Stimulated activated naive CD8-positive, alpha-beta T cell treated with anti-CD3 and anti-CD28 coated beads, Interleukin-15, amount 100 ng/mL, for 72 hours (primary cell): ENCODE data around the gene COPG1.
"Not testable (repeated sequence)": the region's sequence is repeated elsewhere in the genome, so short reads cannot be mapped to it uniquely, and the experiment has no call there.

Experiments
- ATAC-seq: fragments of 150-1000 bp; cut with Tn5 transposase; 2 replicates; pipeline ENCODE4 v1.10.0; 2021; ENCODE audit warnings: mild to moderate bottlenecking, moderate library complexity
- DNase-seq, 2 donors: peaks; one replicate each; pipeline ENCODE4 v3.0.0; 2021 to 2022
- H3K27ac Mint-ChIP-seq, 2 donors: one replicate each; pipeline ENCODE4 v1.8.0; 2022; ENCODE audit warnings: mild to moderate bottlenecking in 2 of 2, mixed read lengths in 2 of 2, moderate library complexity in 2 of 2
- H3K27me3 Mint-ChIP-seq: one replicate; pipeline ENCODE4 v1.8.0; 2022; ENCODE audit warnings: mixed read lengths
- H3K4me1 Mint-ChIP-seq: one replicate; pipeline ENCODE4 v1.8.0; 2022; ENCODE audit warnings: mild to moderate bottlenecking, mixed read lengths
- H3K4me3 Mint-ChIP-seq, 2 donors: one replicate each; pipeline ENCODE4 v1.8.0; 2022; ENCODE audit warnings: mild to moderate bottlenecking in 2 of 2, mixed read lengths in 2 of 2, moderate library complexity in 1 of 2
- H3K9me3 Mint-ChIP-seq, 2 donors: one replicate each; pipeline ENCODE4 v1.8.0; 2022; ENCODE audit warnings: mixed read lengths in 2 of 2

Gene COPG1

GRCh38 chr3:129249284-129250065 is at the start of gene COPG1:
TSS of gene COPG1 (plus strand) at chr3:129249606. CDS start at chr3:129249710, 104 bp downstream.
- ATAC-seq: peak; percentile 89
- Mint-ChIP-seq H3K9me3 (no peaks in the 10 kb centered on the region), H3K27me3 (no peaks in the 10 kb centered on the region), H3K27ac (peak within 1 kb of the TSS; percentile 99), H3K4me1 (peaks cover 61% of the 10 kb centered on the region), H3K4me3 (peak within 1 kb of the TSS; percentile 96 to 99)
- DNase-seq: peak; percentile 90 to 92

DNA sequence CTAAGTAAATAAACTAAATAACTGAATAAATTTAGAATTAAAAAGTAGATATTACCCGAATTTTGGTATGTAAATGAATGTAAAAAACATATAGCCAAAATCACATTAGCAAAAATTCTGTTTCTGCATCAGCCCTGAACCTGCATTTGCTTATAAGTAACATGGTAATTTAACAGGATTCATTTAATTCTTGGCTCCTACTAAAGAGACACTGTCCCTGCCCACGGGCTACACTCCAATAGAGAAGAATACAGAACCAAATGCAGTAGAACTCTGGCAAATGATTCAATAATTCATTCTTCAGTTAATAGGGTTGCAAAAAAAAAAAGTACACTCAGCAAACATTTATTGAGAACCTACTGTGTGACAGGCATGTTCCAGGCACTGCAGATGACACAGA is 44.9 kb upstream of the COPG1 start:
- no peak for ATAC-seq
- H3K9me3 Mint-ChIP-seq: no peaks in the 10 kb centered on the region
- no peak overlapping the region for H3K4me3 Mint-ChIP-seq
- H3K27ac Mint-ChIP-seq: no peak overlapping the region
- DNase-seq: no peak
- H3K4me1 Mint-ChIP-seq: no peaks in the 10 kb centered on the region
- H3K27me3 Mint-ChIP-seq: no peaks in the 10 kb centered on the region

DNA sequence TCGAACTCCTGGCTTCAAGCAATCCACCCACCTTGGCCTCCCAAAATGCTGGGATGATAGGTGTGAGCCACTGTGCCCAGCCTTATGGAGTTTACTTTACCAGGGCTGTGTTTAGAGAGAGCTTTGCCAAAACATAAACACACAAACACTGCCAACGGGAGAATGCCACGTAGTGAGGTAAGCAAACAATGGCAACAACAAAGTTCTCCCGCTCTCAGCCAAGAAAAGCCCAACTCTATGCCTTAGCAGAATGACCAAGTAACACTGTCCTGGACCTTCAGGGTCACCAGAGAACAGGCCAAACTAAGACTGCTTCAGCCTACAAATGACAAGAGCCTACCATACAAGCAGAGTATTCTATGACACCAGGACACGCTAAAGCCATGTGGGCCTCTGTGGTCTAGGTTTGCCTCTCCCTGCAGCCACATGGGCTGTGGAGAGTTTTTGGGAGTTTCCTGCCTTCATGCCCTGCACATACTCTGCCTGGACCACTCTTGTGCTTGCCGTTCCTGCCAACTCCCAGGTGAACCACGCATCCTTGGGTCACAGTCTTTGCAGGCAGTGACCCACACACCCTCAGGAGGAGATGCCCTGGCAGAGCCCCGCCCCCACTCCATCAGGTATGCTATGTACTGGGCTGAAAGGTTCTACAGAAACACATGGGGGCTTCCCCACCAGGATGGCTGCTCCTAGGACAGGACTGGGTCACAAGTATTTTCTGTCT is 44.1 kb upstream of the COPG1 start:
- ATAC-seq: no peak
- H3K27ac Mint-ChIP-seq: peak overlapping the region; percentile 27 to 52
- H3K9me3 Mint-ChIP-seq: no peaks in the 10 kb centered on the region
- no peak for DNase-seq
- no peaks in the 10 kb centered on the region for H3K4me1 Mint-ChIP-seq
- H3K4me3 Mint-ChIP-seq: no peak overlapping the region
- peaks cover 5% of the 10 kb centered on the region for H3K27me3 Mint-ChIP-seq

GRCh38 chr3:129207479-129207878 is 41.9 kb upstream of the COPG1 start:
- Mint-ChIP-seq H3K4me3 (no peak overlapping the region), H3K27ac (no peak overlapping the region)
- no peak for ATAC-seq

DNA sequence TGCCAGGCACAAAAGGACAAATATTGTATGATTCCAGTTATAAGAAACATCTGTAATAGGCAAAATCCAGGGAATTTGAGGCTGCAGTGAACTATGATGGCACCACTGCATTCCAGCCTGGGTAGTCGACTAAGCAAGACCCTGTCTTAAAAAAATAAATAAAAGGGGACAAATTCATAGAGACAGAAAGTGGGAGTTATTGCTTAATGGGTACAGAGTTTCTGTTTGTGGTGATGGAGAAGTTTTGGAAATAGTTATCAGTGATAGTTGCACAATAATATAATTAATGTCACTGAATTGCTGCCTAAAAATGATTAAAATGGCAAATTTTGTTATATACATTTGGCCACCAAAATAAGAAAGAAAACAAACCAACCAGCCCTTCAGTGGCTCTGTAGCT is 38.1 kb upstream of the COPG1 start:
- Mint-ChIP-seq H3K4me3 (no peak overlapping the region), H3K4me1 (no peaks in the 10 kb centered on the region), H3K27ac (no peak overlapping the region), H3K27me3 (peaks cover 7% of the 10 kb centered on the region), H3K9me3 (no peaks in the 10 kb centered on the region)
- ATAC-seq: no peak
- DNase-seq: no peak

More at GRCh38 chr3:129207479-129207878, 41.9 kb upstream of the COPG1 start:
- DNase-seq: no peak
- Mint-ChIP-seq H3K27me3 (peaks cover 7% of the 10 kb centered on the region), H3K9me3 (no peaks in the 10 kb centered on the region), H3K4me1 (no peaks in the 10 kb centered on the region)

DNA sequence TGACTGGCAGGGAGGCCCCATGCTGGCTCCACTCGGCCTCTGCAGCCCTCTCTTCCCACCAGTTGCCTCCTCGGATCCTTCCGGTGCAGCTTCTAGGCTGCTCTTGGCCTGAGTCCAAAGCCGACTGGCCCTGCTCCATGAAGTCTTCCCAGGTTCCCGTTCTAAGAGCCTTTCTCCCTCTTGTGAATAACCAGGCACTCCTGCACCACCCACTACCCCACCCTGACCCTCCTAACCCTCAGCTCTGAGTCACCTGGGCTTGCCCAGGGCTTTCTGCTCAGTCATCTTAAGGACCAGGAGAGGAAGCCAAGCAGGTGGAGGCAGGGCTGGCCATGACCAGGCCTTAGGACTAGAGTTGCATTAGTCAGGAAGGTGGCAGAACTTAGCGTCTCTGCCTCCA is 37.6 kb upstream of the COPG1 start:
- Mint-ChIP-seq H3K4me3 (no peak overlapping the region), H3K9me3 (no peaks in the 10 kb centered on the region), H3K27me3 (peaks cover 7% of the 10 kb centered on the region), H3K27ac (no peak overlapping the region), H3K4me1 (no peaks in the 10 kb centered on the region)
- DNase-seq (no peak), ATAC-seq (no peak)

DNA sequence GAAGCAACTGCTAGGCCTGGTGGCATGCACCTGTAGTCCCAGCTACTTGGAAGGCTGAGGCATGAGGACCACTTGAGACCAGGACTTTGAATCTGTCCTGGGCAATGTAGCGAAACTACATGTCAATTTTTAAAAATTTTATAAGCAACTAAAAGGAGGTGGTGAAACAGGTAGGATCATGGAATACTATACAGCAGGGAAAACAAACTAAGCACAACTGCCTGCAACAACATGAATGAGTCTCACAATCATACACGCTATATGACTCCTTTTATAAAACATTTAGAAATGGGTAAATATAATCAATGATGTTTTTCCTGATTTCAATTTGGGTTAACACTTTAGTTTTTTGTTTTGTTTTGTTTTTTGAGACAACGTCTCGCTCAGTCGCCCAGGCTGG is 36.2 kb upstream of the COPG1 start:
- no peak overlapping the region for H3K27ac Mint-ChIP-seq
- peaks cover 7% of the 10 kb centered on the region for H3K27me3 Mint-ChIP-seq
- DNase-seq (no peak), ATAC-seq (no peak)
- H3K4me3 Mint-ChIP-seq: no peak overlapping the region
- H3K9me3 Mint-ChIP-seq: no peaks in the 10 kb centered on the region
- no peaks in the 10 kb centered on the region for H3K4me1 Mint-ChIP-seq

- Mint-ChIP-seq H3K27ac (no peak overlapping the region), H3K4me3 (no peak overlapping the region), H3K27me3 (no peaks in the 10 kb centered on the region), H3K9me3 (no peaks in the 10 kb centered on the region), H3K4me1 (no peaks in the 10 kb centered on the region)
- ATAC-seq: no peak
- DNase-seq: no peak
Observed at GRCh38 chr3:129218742-129219141, 30.7 kb upstream of the COPG1 start.

DNA sequence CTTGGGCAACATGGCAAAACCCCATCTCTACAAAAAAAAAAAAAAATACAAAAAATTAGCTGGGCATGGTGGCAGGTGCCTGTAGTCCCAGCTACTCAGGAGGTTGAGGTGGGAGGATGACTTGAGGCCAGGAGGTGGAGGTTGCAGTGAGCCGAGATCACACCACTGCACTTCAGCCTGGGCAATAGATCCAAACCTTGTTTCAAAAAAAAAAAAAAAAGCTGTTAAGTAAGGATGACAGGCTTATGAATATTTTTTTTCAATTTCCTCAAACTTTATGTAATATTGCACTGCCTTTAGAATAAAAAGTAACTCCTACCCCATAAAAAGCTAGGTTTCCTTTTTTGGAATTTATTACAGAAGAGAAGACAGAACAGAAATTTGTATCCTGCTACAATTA is 25.0 kb upstream of the COPG1 start:
- H3K27me3 Mint-ChIP-seq, H3K4me1 Mint-ChIP-seq, H3K27ac Mint-ChIP-seq, H3K9me3 Mint-ChIP-seq, ATAC-seq, H3K4me3 Mint-ChIP-seq, DNase-seq: not testable (repeated sequence)

DNA sequence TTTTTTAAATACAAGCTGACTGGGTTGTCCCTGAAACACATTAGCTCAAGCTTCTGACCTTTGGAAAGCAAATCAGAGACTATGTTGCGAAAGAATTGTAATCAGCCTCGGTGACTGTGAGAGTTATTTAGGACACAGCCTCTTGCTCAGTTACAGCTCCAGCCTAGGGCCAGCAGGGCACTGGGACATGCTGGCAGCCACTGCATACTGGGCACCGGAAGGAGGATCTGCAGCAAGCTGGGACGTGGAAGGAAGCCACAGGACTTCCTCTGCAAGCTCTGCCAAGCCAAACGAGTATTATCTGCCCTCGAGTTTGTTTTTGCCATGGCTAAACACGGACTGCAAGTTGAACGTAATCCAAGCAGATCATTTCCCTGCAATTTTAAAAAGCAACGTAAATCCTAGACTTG is 24.4 kb upstream of the COPG1 start:
- H3K4me1 Mint-ChIP-seq: peaks cover 9% of the 10 kb centered on the region
- peak overlapping the region; percentile 41 to 68 for H3K4me3 Mint-ChIP-seq
- no peaks in the 10 kb centered on the region for H3K27me3 Mint-ChIP-seq

DNA sequence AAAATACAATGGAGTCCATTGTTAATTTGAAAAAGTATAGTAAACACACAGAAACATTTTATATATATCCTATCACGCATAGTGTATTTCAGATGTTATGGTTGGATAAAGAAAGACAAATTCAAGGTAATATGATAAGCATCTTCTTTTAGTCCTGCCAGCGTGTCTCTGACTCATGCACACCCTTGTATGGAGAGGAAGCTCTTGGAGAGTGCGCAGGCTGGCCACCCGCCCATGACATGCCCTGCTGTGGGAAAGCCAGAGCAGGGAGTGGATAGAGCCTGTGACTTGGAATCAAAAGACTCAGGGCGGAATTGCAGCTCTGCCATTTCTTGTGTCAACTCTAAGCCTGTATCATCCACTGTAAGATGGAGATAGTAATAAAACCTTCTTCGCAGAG is 23.0 kb upstream of the COPG1 start:
- Mint-ChIP-seq H3K4me1 (peaks cover 23% of the 10 kb centered on the region), H3K27me3 (no peaks in the 10 kb centered on the region), H3K27ac (no peak overlapping the region), H3K4me3 (no peak overlapping the region), H3K9me3 (no peaks in the 10 kb centered on the region)
- no peak for DNase-seq
- ATAC-seq: no peak

More for the DNA sequence above, 24.4 kb upstream of the COPG1 start:
- peak; percentile 63 for ATAC-seq
- peak in 1 of 2 donors; percentile 23 for DNase-seq
- H3K9me3 Mint-ChIP-seq: no peaks in the 10 kb centered on the region
- peak overlapping the region in 1 of 2 donors; percentile 82 for H3K27ac Mint-ChIP-seq

GRCh38 chr3:129228891-129229585 is 20.4 kb upstream of the COPG1 start:
- DNase-seq: no peak
- H3K4me3 Mint-ChIP-seq: no peak overlapping the region
- no peak for ATAC-seq
- H3K27ac Mint-ChIP-seq: no peak overlapping the region
- H3K9me3 Mint-ChIP-seq: no peaks in the 10 kb centered on the region
- peaks cover 36% of the 10 kb centered on the region for H3K4me1 Mint-ChIP-seq
- peaks cover 8% of the 10 kb centered on the region for H3K27me3 Mint-ChIP-seq

- DNase-seq: peak; percentile 17 to 39
- peak; percentile 96 for ATAC-seq
- H3K27me3 Mint-ChIP-seq: peaks cover 8% of the 10 kb centered on the region
- no peak overlapping the region for H3K4me3 Mint-ChIP-seq
- H3K4me1 Mint-ChIP-seq: peaks cover 30% of the 10 kb centered on the region
- peak overlapping the region in 1 of 2 donors; percentile 93 for H3K27ac Mint-ChIP-seq
- no peaks in the 10 kb centered on the region for H3K9me3 Mint-ChIP-seq
Observed at GRCh38 chr3:129230311-129231019, 18.9 kb upstream of the COPG1 start.

DNA sequence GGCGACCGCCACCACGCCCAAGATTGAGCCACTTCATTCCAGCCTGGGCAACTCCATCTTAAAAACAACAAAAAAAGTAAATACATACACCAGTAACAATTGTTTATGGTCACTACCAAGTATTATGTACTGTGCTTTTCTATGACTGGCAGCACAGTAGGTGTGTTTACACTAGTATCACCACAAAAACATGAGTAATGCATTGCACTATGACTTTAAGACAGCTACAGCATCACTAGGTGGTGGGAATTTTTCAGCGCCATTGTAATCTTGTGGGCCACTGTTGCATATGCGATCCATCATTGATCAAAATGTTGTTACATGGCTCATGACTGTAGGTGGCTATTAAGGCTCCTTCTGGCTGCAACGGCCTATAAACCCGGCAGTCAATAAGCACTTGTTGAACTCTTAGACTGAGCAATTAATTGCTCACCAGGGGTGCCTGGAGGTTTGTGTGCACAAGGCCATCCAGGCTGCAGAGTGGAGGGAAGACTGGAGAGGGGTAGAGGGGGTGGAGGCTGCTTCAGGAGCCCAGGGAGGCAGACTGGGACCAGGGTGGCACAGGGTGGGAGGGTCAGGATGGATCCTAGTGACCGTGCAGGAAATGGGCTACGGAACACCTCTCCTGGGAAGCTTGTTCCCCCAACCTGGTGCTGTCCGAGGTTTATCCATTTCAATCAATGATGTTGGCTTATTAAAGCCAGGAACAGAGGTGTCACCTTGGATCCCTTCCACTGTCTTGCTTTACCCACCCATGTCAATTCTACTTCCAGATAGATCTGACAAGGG is 17.9 kb upstream of the COPG1 start:
- Mint-ChIP-seq H3K9me3 (no peaks in the 10 kb centered on the region), H3K4me1 (peaks cover 30% of the 10 kb centered on the region), H3K27ac (peak overlapping the region in 1 of 2 donors; percentile 1), H3K4me3 (no peak overlapping the region), H3K27me3 (peaks cover 8% of the 10 kb centered on the region)
- ATAC-seq (peak; percentile 31), DNase-seq (no peak)

- DNase-seq: no peak
- Mint-ChIP-seq H3K4me3 (peak overlapping the region in 1 of 2 donors; percentile 24), H3K4me1 (peaks cover 42% of the 10 kb centered on the region), H3K9me3 (no peaks in the 10 kb centered on the region), H3K27ac (peak overlapping the region in 1 of 2 donors; percentile 41), H3K27me3 (peaks cover 8% of the 10 kb centered on the region)
- peak; percentile 17 for ATAC-seq
Observed at GRCh38 chr3:129233538-129233937, 15.9 kb upstream of the COPG1 start.
